ENCODE results near the gene ATP9A. TPM values are rescaled to one million over a fixed set of nuclear protein-coding genes. Genes with fewer than 3 reads are reported as not detected.
A peak's percentile ranks its signal among the peaks of the same experiment; 100 is the strongest.

The ATP9A gene
- total RNA-seq, 1 experiment from 2014 or later, result 16.8 TPM

- Histone ChIP-seq H2AFZ (ENCODE audit: low read depth, low read length, poor library complexity, severe bottlenecking) (peak overlapping the region; percentile 85), H3K4me1 (ENCODE audit: control insufficient read depth in 1 of 2, insufficient read depth in 2 of 2, low read length in 2 of 2) (peaks cover 17 to 36% of the 10 kb centered on the region in 2 experiments), H3K9me2 (ENCODE audit: insufficient read depth) (no peaks in the 10 kb centered on the region), H3K79me2 (ENCODE audit: insufficient read depth, low read length) (no peaks in the 10 kb centered on the region), H3K36me3 (ENCODE audit: control insufficient read depth in 1 of 2, insufficient read depth in 2 of 2, low read length in 2 of 2) (no peaks in the 10 kb centered on the region), H3K9ac (ENCODE audit: low read length) (peak overlapping the region; percentile 43; the same call in 1 of the 2 replicates), H3K9me3 (ENCODE audit: control insufficient read depth in 1 of 2, insufficient read depth in 1 of 2, low read depth in 1 of 2, low read length in 2 of 2) (no peaks in the 10 kb centered on the region), H3K4me2 (ENCODE audit: low read length) (peak overlapping the region; percentile 97), H4K20me1 (ENCODE audit: insufficient read depth) (no peaks in the 10 kb centered on the region), H3K4me3 (replicated peaks in 1 of 2; ENCODE audit: low read depth in 1 of 2, low read length in 2 of 2) (peak overlapping the region; percentile 17 to 60), H3K27ac (ENCODE audit: low read depth, low read length) (no peak overlapping the region), H3K27me3 (ENCODE audit: insufficient read depth, low read length) (peaks cover 30% of the 10 kb centered on the region; the same call in 1 of the 2 replicates)
- DNase-seq (ENCODE audit: low read depth, low spot score) (peak; percentile 51), ATAC-seq (peak; percentile 84)
- no TSS peak for BruUV-seq (replicated peaks)
- intact Hi-C loops (cut with micrococcal nuclease), result no loop called here
- TF ChIP-seq MAX (IDR thresholded peaks at IDR 0.05) (no peak), FOSL1 (IDR thresholded peaks at IDR 0.05; ENCODE audit: low read depth) (peak; percentile 37; the same call in 1 of the 2 replicates), JUND (IDR thresholded peaks at IDR 0.05) (peak; percentile 48; the same call in 1 of the 2 replicates), POLR2A (IDR thresholded peaks at IDR 0.05; ENCODE audit: borderline replicate concordance, extremely low read depth, insufficient read depth, insufficient read length) (no peak), CTCF (IDR thresholded peaks at IDR 0.05 in 2 of 3, conservative IDR thresholded peaks at IDR 0.05 in 1 of 3; ENCODE audit: borderline replicate concordance in 1 of 3, insufficient read depth in 1 of 3, low read depth in 2 of 3, low read length in 2 of 3) (peak in 2 of 3 experiments; percentile 29 to 39; a peak in 3 of 6 replicates)
- RAD21 ChIA-PET (ENCODE audit: low non-redundant PET in 1 of 2, low total read pairs in 2 of 2, uncharacterized antibody in 2 of 2, unreplicated experiment in 2 of 2), result no interaction called here
- POLR2A ChIA-PET, result interaction anchor here (1.4 kb wide), 1 partner anchor 21 kb away, joined by 4 read pairs; the partner anchor contains the start of gene NFATC2
- CTCF ChIA-PET, result interaction anchor here (0.6 to 2.4 kb wide), 4 partner anchors 31 to 178 kb away, joined by 3 to 10 read pairs (median 4); no protein-coding TSS in a partner anchor
Observed at GRCh38 chr20:51563486-51564332, 204.5 kb downstream of the ATP9A start.

Data from HCT116 (cell line).